Hair follicular keratinocyte (primary cell): ENCODE measurements around the gene KEL. TPM values are rescaled to one million over a fixed set of nuclear protein-coding genes. Genes with fewer than 3 reads are reported as not detected.

Experiments
- total RNA-seq: library from RNA; depleted of rRNA; stranded (reverse); fragments of >200 nt; gene quantifications from 2 replicates; pipeline ENCODE4 v1.2.3, GENCODE V29; 2015

Gene KEL, protein sequence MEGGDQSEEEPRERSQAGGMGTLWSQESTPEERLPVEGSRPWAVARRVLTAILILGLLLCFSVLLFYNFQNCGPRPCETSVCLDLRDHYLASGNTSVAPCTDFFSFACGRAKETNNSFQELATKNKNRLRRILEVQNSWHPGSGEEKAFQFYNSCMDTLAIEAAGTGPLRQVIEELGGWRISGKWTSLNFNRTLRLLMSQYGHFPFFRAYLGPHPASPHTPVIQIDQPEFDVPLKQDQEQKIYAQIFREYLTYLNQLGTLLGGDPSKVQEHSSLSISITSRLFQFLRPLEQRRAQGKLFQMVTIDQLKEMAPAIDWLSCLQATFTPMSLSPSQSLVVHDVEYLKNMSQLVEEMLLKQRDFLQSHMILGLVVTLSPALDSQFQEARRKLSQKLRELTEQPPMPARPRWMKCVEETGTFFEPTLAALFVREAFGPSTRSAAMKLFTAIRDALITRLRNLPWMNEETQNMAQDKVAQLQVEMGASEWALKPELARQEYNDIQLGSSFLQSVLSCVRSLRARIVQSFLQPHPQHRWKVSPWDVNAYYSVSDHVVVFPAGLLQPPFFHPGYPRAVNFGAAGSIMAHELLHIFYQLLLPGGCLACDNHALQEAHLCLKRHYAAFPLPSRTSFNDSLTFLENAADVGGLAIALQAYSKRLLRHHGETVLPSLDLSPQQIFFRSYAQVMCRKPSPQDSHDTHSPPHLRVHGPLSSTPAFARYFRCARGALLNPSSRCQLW
- total RNA-seq = not detected in 2 replicates

GRCh38 chr7:142961973-142962926 lies at the start of gene KEL:
Gene KEL (minus strand): TSS chr7:142962363. CDS start chr7:142962206, 157 bp downstream.

GRCh38 chr7:142939226-142939910 lies 22.8 kb downstream of the KEL start, which contains the start of gene LLCFC1:
Gene LLCFC1 (plus strand): TSS chr7:142939484. CDS start chr7:142939622, 138 bp downstream.

DNA sequence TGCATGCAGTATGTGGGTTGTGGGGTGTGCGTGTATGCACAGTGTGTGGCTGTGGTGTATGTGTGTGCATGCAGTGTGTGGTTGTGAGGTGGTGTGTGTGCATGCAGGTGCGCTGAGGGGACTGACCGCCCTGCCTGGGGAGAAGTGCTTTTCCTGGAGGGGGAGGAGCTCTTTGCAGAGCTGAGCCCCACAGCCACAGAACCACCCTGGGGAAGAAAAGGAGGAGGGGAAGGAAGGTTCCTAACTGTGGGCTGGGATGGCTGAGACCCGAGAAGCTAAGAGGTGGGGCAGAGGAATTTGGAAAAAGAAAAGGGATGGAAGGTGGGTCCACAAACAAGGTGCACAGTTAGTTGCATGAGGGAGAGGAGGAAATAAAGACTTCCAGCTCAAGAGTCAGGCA lies 28.5 kb downstream of the KEL start, which contains the start of gene TRPV5:
Gene TRPV5 (minus strand): TSS at position 123 of the 400 bp plus-strand sequence. CDS start 287 bp downstream, outside the sequence.

Other genes starting within 250 kb of the KEL start
- gene PRSS1, start 212.9 kb downstream of the KEL start, total RNA-seq = not detected in 2 replicates
- gene PRSS2, start 191.4 kb downstream of the KEL start, total RNA-seq = not detected in 2 replicates
- gene EPHB6, start 107.3 kb downstream of the KEL start, total RNA-seq = 0.08 TPM in 1 of 2 replicates, not detected in the other
- gene TRPV6, start 76.6 kb downstream of the KEL start, total RNA-seq = 0.08 TPM in 1 of 2 replicates, not detected in the other
- not detected in 2 replicates for gene TRPV5, start 28.6 kb downstream of the KEL start, total RNA-seq
- not detected in 2 replicates for gene LLCFC1, start 22.9 kb downstream of the KEL start, total RNA-seq
- gene OR9A2, start 64.8 kb upstream of the KEL start, total RNA-seq = not detected in 2 replicates
- gene OR6V1, start 90.0 kb upstream of the KEL start, total RNA-seq = not detected in 2 replicates
- gene PIP, start 169.7 kb upstream of the KEL start, total RNA-seq = not detected in 2 replicates
- not detected in 2 replicates for gene TAS2R39, start 221.1 kb upstream of the KEL start, total RNA-seq